HL-60 (cell line): Measurements from ENCODE around the gene WRAP73.

Experiments used
- DNase-seq, 2 experiments: peaks; one replicate each; pipeline ENCODE4 v3.0.0-alpha.2; 2010 to 2020; ENCODE audit warnings: low read depth in 1 of 2, low spot score in 1 of 2
- H3K27ac ChIP-seq: fragments of 250-450 bp; sonication (Bioruptor Pico); replicated peaks from 2 replicates; pipeline ENCODE4 v1.5.1; 2020; ENCODE audit warnings: mild to moderate bottlenecking, moderate library complexity
- H3K27me3 ChIP-seq: fragments of 250-450 bp; sonication (Bioruptor Pico); 2 replicates; pipeline ENCODE4 v1.5.1; 2021; ENCODE audit warnings: mild to moderate bottlenecking, moderate library complexity; ENCODE audit not compliant: insufficient read depth, poor library complexity, severe bottlenecking
- H3K4me3 ChIP-seq: replicated peaks from 2 replicates; pipeline ENCODE4 v1.5.1; 2011; ENCODE audit warnings: mild to moderate bottlenecking, control low read depth, low read length; ENCODE audit not compliant: insufficient read depth
- CTCF ChIP-seq: IDR thresholded peaks from one replicate; pipeline ENCODE4 v1.5.1; 2011; ENCODE audit warnings: low read length, control low read depth, inconsistent platforms; ENCODE audit not compliant: insufficient read depth
- GABPA ChIP-seq: IDR thresholded peaks from 2 replicates; pipeline ENCODE4 v1.6.1; 2012; ENCODE audit warnings: low read depth
- POLR2AphosphoS5 ChIP-seq: IDR thresholded peaks from 2 replicates; pipeline ENCODE4 v1.6.1; 2012; ENCODE audit warnings: low read depth
- REST ChIP-seq: IDR thresholded peaks from 2 replicates; pipeline ENCODE4 v1.6.1; 2012; ENCODE audit warnings: low read depth; ENCODE audit not compliant: insufficient replicate concordance
- SPI1 ChIP-seq: IDR thresholded peaks from 2 replicates; pipeline ENCODE4 v1.6.1; 2012; ENCODE audit warnings: low read depth, mild to moderate bottlenecking, borderline replicate concordance

WRAP73 gene

GRCh38 chr1:3664700-3665375 lies 14.9 kb upstream of the WRAP73 start:
- H3K4me3 ChIP-seq: no peak overlapping the region
- no peaks in the 10 kb centered on the region for H3K27me3 ChIP-seq
- no peak for TF ChIP-seq POLR2AphosphoS5
- TF ChIP-seq SPI1: no peak
- no peak for TF ChIP-seq CTCF
- TF ChIP-seq REST: no peak
- TF ChIP-seq GABPA: no peak
- no peak overlapping the region for H3K27ac ChIP-seq
- DNase-seq: no peak

- no peak for DNase-seq
- H3K27ac ChIP-seq: no peak overlapping the region
Observed at GRCh38 chr1:3663999-3664699, 14.2 kb upstream of the WRAP73 start.

More at GRCh38 chr1:3663999-3664699, 14.2 kb upstream of the WRAP73 start:
- TF ChIP-seq SPI1 (no peak), REST (no peak), POLR2AphosphoS5 (no peak), GABPA (no peak), CTCF (no peak)
- Histone ChIP-seq H3K27me3 (no peaks in the 10 kb centered on the region), H3K4me3 (no peak overlapping the region)
